Thoracic aorta (tissue), 2 donors: ENCODE data around the gene SMDT1. TPM values are rescaled to one million over a fixed set of nuclear protein-coding genes. Genes with fewer than 3 reads are reported as not detected.

Experiments
- ATAC-seq: fragments of 150-250 bp; one replicate; pipeline ENCODE4 v1.8.0; 2017; ENCODE audit warnings: low read depth; ENCODE audit not compliant: insufficient number of reproducible peaks, low FRiP score
- DNase-seq: peaks from one replicate; pipeline ENCODE4 v3.0.0-alpha.2; 2020; ENCODE audit warnings: low spot score
- H3K27ac ChIP-seq, 2 donors: fragments of 200-600 bp; sonication (generic); 1 replicate in 1 of 2; 2 replicates in 1 of 2; pipeline ENCODE4 v1.5.1; 2016; ENCODE audit warnings: mild to moderate bottlenecking in 2 of 2, moderate library complexity in 2 of 2
- H3K27me3 ChIP-seq: fragments of 200-600 bp; sonication (generic); replicated peaks from 2 replicates; pipeline ENCODE4 v1.6.0; 2016; ENCODE audit warnings: mild to moderate bottlenecking; ENCODE audit not compliant: insufficient read depth
- H3K36me3 ChIP-seq: fragments of 200-600 bp; sonication (generic); one replicate; pipeline ENCODE4 v1.5.1; 2016
- H3K4me1 ChIP-seq, 2 donors: fragments of 200-600 bp; sonication (generic); 1 replicate in 1 of 2; 2 replicates in 1 of 2; pipeline versions ENCODE4 v1.5.1 to v1.6.0; 2016; ENCODE audit warnings: low read depth in 2 of 2, mild to moderate bottlenecking in 1 of 2; ENCODE audit not compliant: control insufficient read depth in 1 of 2
- H3K4me3 ChIP-seq: fragments of 200-600 bp; sonication (generic); 2 replicates; pipeline ENCODE4 v1.5.1; 2016; ENCODE audit warnings: mild to moderate bottlenecking
- H3K9me3 ChIP-seq: fragments of 200-600 bp; sonication (generic); 2 replicates; pipeline ENCODE4 v1.5.1; 2016
- CTCF ChIP-seq: fragments of 200-600 bp; sonication (generic); IDR thresholded peaks from one replicate; pipeline ENCODE4 v1.5.1; 2019; ENCODE audit warnings: antibody characterized with exemption
- total RNA-seq, 2 donors: library from RNA; depleted of rRNA; stranded (reverse); fragments of >200 nt; gene quantifications; one replicate each; pipeline versions ENCODE4 v1.1.0 to v1.2.3, GENCODE V29; 2016

SMDT1 gene
- 10 to 100 TPM in 1 of 2 donors, 1 to 10 TPM in 1; 6.1 to 17.1 TPM for total RNA-seq

- DNase-seq (peak; percentile 97), ATAC-seq (peak; percentile 93)
- H3K4me1 ChIP-seq, result peaks cover 14 to 47% of the 10 kb centered on the region in 2 donors
- H3K4me3 ChIP-seq, result peak within 1 kb of the TSS; percentile 78
- peak within 1 kb of the TSS; percentile 98 to 99 for H3K27ac ChIP-seq
- H3K36me3 ChIP-seq, result peaks cover 19% of the 10 kb centered on the region
- H3K9me3 ChIP-seq, result no peaks in the 10 kb centered on the region
- no peak for TF ChIP-seq CTCF
- H3K27me3 ChIP-seq, result no peaks in the 10 kb centered on the region
Observed at GRCh38 chr22:42079319-42080251, at the start of gene SMDT1. Gene SMDT1, plus strand, starts transcription at chr22:42079700. Its CDS starts 69 bp downstream, at chr22:42079769.

- no peak for ATAC-seq
Observed at GRCh38 chr22:42033263-42034181, 46.0 kb upstream of the SMDT1 start.

GRCh38 chr22:42035256-42035655 lies 44.2 kb upstream of the SMDT1 start:
- no peaks in the 10 kb centered on the region for H3K27me3 ChIP-seq
- H3K9me3 ChIP-seq, result no peaks in the 10 kb centered on the region
- H3K4me3 ChIP-seq, result no peak overlapping the region
- DNase-seq (no peak), ATAC-seq (no peak)
- no peaks in the 10 kb centered on the region for H3K36me3 ChIP-seq
- no peak overlapping the region for H3K27ac ChIP-seq
- no peak for TF ChIP-seq CTCF
- no peaks in the 10 kb centered on the region for H3K4me1 ChIP-seq

More at GRCh38 chr22:42033263-42034181, 46.0 kb upstream of the SMDT1 start:
- Histone ChIP-seq H3K4me3 (no peak overlapping the region), H3K9me3 (no peaks in the 10 kb centered on the region), H3K27me3 (no peaks in the 10 kb centered on the region), H3K36me3 (no peaks in the 10 kb centered on the region), H3K4me1 (no peaks in the 10 kb centered on the region), H3K27ac (no peak overlapping the region)
- TF ChIP-seq CTCF, result no peak
- no peak for DNase-seq

GRCh38 chr22:42039271-42039670 lies 40.2 kb upstream of the SMDT1 start:
- no peak for TF ChIP-seq CTCF
- H3K9me3 ChIP-seq, result peaks cover 9% of the 10 kb centered on the region
- no peak overlapping the region for H3K4me3 ChIP-seq
- no peaks in the 10 kb centered on the region for H3K4me1 ChIP-seq
- DNase-seq (no peak), ATAC-seq (no peak)
- H3K27ac ChIP-seq, result no peak overlapping the region
- H3K36me3 ChIP-seq, result no peaks in the 10 kb centered on the region
- H3K27me3 ChIP-seq, result no peaks in the 10 kb centered on the region

- Histone ChIP-seq H3K36me3 (no peaks in the 10 kb centered on the region), H3K27me3 (no peaks in the 10 kb centered on the region), H3K9me3 (peaks cover 9% of the 10 kb centered on the region), H3K4me3 (no peak overlapping the region), H3K4me1 (no peaks in the 10 kb centered on the region), H3K27ac (no peak overlapping the region)
- TF ChIP-seq CTCF, result no peak
- ATAC-seq (no peak), DNase-seq (no peak)
Observed at GRCh38 chr22:42041784-42042183, 37.7 kb upstream of the SMDT1 start.
